GM12878 (cell line): ENCODE results near the gene BAIAP2L1. TPM values are rescaled to one million over a fixed set of nuclear protein-coding genes. Genes with fewer than 3 reads are reported as not detected.

Experiments used
- ATAC-seq: fragments of 200-7000 bp; cut with Tn5 transposase; 3 replicates; pipeline ENCODE4 v1.9.1; 2020; ENCODE audit warnings: mild to moderate bottlenecking, moderate library complexity
- BruUV-seq: library from RNA; stranded (reverse); fragments of 400-500 nt; replicated peaks from 2 replicates; lab custom pipeline; 2021; lab: Mats Ljungman, UMichigan
- CTCF ChIA-PET: fragments of 300-600 bp; sonication (Branson Sonifier 250); formaldehyde crosslinking; extraction: SDS; loops from one replicate; lab custom pipeline; 2021; ENCODE audit warnings: inconsistent platforms; lab: Yijun Ruan, JAX
- POLR2A ChIA-PET: fragments of 350-600 bp; formaldehyde crosslinking; extraction: SDS; loops from one replicate; lab custom pipeline; 2021; ENCODE audit warnings: inconsistent platforms; lab: Charles Lee
- RAD21 ChIA-PET: fragments of 300-600 bp; sonication (Branson Sonifier 250); formaldehyde crosslinking; loops from one replicate; lab custom pipeline; 2023; ENCODE audit warnings: antibody characterized with exemption; ENCODE audit not compliant: unreplicated experiment; lab: Charles Lee
- SMC1A ChIA-PET: fragments of 300-600 bp; sonication (Branson Sonifier 250); formaldehyde crosslinking; loops from one replicate; lab custom pipeline; 2023; ENCODE audit not compliant: unreplicated experiment, uncharacterized antibody; lab: Charles Lee
- DNase-seq: peaks from one replicate; pipeline ENCODE4 v3.0.0-alpha.2; 2011; ENCODE audit warnings: low read depth, low spot score
- FAIRE-seq: peaks from 3 replicates; lab custom pipeline; 2011; peaks lifted over from hg19 to GRCh38; lab: Jason Lieb, UNC
- H2AFZ ChIP-seq: 2 replicates; pipeline ENCODE4 v1.6.0; 2011; ENCODE audit warnings: low read depth, low read length, control low read depth; ENCODE audit not compliant: control insufficient read depth
- H3K27ac ChIP-seq: 2 replicates; pipeline ENCODE4 v1.5.1; 2011; ENCODE audit warnings: control low read depth; ENCODE audit not compliant: control insufficient read depth, insufficient read depth
- H3K27me3 ChIP-seq, 2 experiments: replicated peaks in 1 of 2; 2 replicates each; pipeline versions ENCODE4 v1.6.0 to v1.6.1; 2011; ENCODE audit warnings: low read length in 1 of 2; ENCODE audit not compliant: control insufficient read depth in 2 of 2, insufficient read depth in 2 of 2
- H3K36me3 ChIP-seq, 2 experiments: 2 replicates each; pipeline ENCODE4 v1.5.1; 2011; ENCODE audit warnings: low read length in 1 of 2; ENCODE audit not compliant: control insufficient read depth in 2 of 2, insufficient read depth in 2 of 2
- H3K4me1 ChIP-seq: 2 replicates; pipeline ENCODE4 v1.6.1; 2011; ENCODE audit warnings: mild to moderate bottlenecking, low read length, moderate library complexity, mixed read lengths; ENCODE audit not compliant: control insufficient read depth, insufficient read depth
- H3K4me2 ChIP-seq: 2 replicates; pipeline ENCODE4 v1.6.0; 2011; ENCODE audit warnings: control low read depth; ENCODE audit not compliant: control insufficient read depth, insufficient read depth
- H3K4me3 ChIP-seq: fragments of 200-600 bp; sonication (generic); 2 replicates; pipeline ENCODE4 v1.5.1; 2016
- H3K79me2 ChIP-seq: 2 replicates; pipeline ENCODE4 v1.6.0; 2011; ENCODE audit warnings: low read length; ENCODE audit not compliant: control insufficient read depth, insufficient read depth
- H3K9ac ChIP-seq: 2 replicates; pipeline ENCODE4 v1.8.0; 2011; ENCODE audit warnings: low read length, control low read depth, mixed read lengths; ENCODE audit not compliant: control insufficient read depth, insufficient read depth
- H3K9me3 ChIP-seq: replicated peaks from 3 replicates; pipeline ENCODE4 v1.5.1; 2011; ENCODE audit warnings: mild to moderate bottlenecking, low read length; ENCODE audit not compliant: control insufficient read depth, insufficient read depth
- H4K20me1 ChIP-seq: 2 replicates; pipeline ENCODE4 v1.6.0; 2011; ENCODE audit not compliant: control insufficient read depth, insufficient read depth
- CREM ChIP-seq: IDR thresholded peaks from 2 replicates; pipeline ENCODE4 v1.6.1; 2014; ENCODE audit warnings: antibody characterized with exemption, low read depth
- EED ChIP-seq: sonication (generic); IDR thresholded peaks from 2 replicates; pipeline ENCODE4 v1.6.1; 2016; ENCODE audit warnings: antibody characterized with exemption, low read depth
- FOS ChIP-seq: IDR thresholded peaks from 3 replicates; pipeline ENCODE4 v1.6.1; 2011; ENCODE audit warnings: borderline replicate concordance; ENCODE audit not compliant: insufficient read length; ENCODE audit errors: extremely low read depth
- FOXK2 ChIP-seq: fragments of 450-650 bp; IDR thresholded peaks from 2 replicates; pipeline ENCODE4 v1.6.1; 2017; ENCODE audit warnings: mild to moderate bottlenecking, moderate library complexity
- SP1 ChIP-seq: IDR thresholded peaks from one replicate; pipeline ENCODE4 v1.6.1; 2011; ENCODE audit warnings: low read depth, low read length
- SUZ12 ChIP-seq: fragments of 200-600 bp; sonication (generic); IDR thresholded peaks from one replicate; pipeline ENCODE4 v1.6.1; 2018; ENCODE audit warnings: antibody characterized with exemption, mild to moderate bottlenecking; ENCODE audit not compliant: unreplicated experiment
- YBX1 ChIP-seq: fragments of 450-650 bp; IDR thresholded peaks from 2 replicates; pipeline ENCODE4 v1.6.1; 2016; ENCODE audit warnings: antibody characterized with exemption
- ZBTB40 ChIP-seq: fragments of 450-650 bp; IDR thresholded peaks from 2 replicates; pipeline ENCODE4 v1.6.1; 2016; ENCODE audit warnings: mild to moderate bottlenecking, moderate library complexity, borderline replicate concordance
- WGBS: methylation state at CpG from one replicate; pipeline ENCODE4 v1.1.6; 2016; ENCODE audit warnings: low lambda C conversion rate; ENCODE audit not compliant: insufficient replicate concordance, insufficient coverage; ENCODE audit errors: missing lambda C conversion rate; 5-methylcytosine and 5-hydroxymethylcytosine counted together
- in situ Hi-C: fragments of 300-500 bp; cut with MboI; formaldehyde crosslinking; loops from 9 replicates; pipeline ENCODE4 v1.14.3; 2018; ENCODE audit warnings: mixed read lengths
- intact Hi-C: fragments of 100-400 bp; cut with micrococcal nuclease; formaldehyde crosslinking; loops from one replicate; pipeline ENCODE4 v1.14.2; 2022; ENCODE audit not compliant: unreplicated experiment
- polyA plus RNA-seq, 11 experiments: library from polyadenylated mRNA; depleted of rRNA in 4 of 11; unstranded in 6 of 11; stranded (reverse) in 5 of 11; fragments of >200 nt; fragmentation: Nextera tagmentation in 4 of 11; fragmentation: Illumina TruSeq in 1 of 11; extraction: Ambion mirVana in 4 of 11; extraction: Trizol in 1 of 11; gene quantifications; 1 replicate in 1 of 11; 2 replicates in 10 of 11; pipeline versions ENCODE4 v1.2.1 to v1.2.3, GENCODE V29; 2011 to 2016; ENCODE audit warnings: inconsistent platforms in 2 of 11, missing spikeins in 2 of 11, low read depth in 1 of 11
- total RNA-seq, 4 experiments: library from RNA; depleted of rRNA in 3 of 4; stranded (reverse); fragments of >200 nt in 3 of 4; fragmentation: Illumina TruSeq in 1 of 4; extraction: Trizol in 1 of 4; gene quantifications; 2 replicates each; pipeline versions ENCODE4 v1.2.1 to v1.2.3, GENCODE V29; 2013 to 2021

BAIAP2L1 gene
- total and polyA plus RNA-seq, 10 of the 15 experiments (the other 5 are each of a cell fraction or from before 2014, with no cell fraction given), result 8.9 to 60.2 (median 35.7) TPM

GRCh38 chr7:98276241-98276761, 124.6 kb downstream of the BAIAP2L1 start:
- ChIA-PET SMC1A (no interaction called here), POLR2A (no interaction called here), RAD21 (no interaction called here), CTCF (no interaction called here)
- Histone ChIP-seq H3K27ac (no peak overlapping the region), H4K20me1 (no peaks in the 10 kb centered on the region; the same call in 1 of the 2 replicates), H3K4me1 (0 out of 2 replicates have a peak, but pooled peaks cover 2% of the 10 kb centered on the region), H2AFZ (no peak overlapping the region), H3K4me2 (no peak overlapping the region), H3K9ac (no peak overlapping the region), H3K9me3 (no peaks in the 10 kb centered on the region), H3K79me2 (no peaks in the 10 kb centered on the region), H3K27me3 (no peaks in the 10 kb centered on the region), H3K4me3 (no peak overlapping the region), H3K36me3 (no peaks in the 10 kb centered on the region)
- 76% methylated on average over 5 of the region's 5 CpGs for WGBS
- in situ Hi-C loops (no loop called here), intact Hi-C loops (no loop called here)
- ATAC-seq, result no peak
- DNase-seq, result no peak
- no peak for FAIRE-seq
- TF ChIP-seq FOS (no peak), ZBTB40 (no peak), FOXK2 (no peak), SP1 (no peak), YBX1 (no peak), SUZ12 (no peak), CREM (no peak), EED (no peak)
- BruUV-seq, result no TSS peak
